Kidney capillary endothelial cell (primary cell): ENCODE measurements around the gene PHOSPHO2.
"Not testable (repeated sequence)": the region's sequence is repeated elsewhere in the genome, so short reads cannot be mapped to it uniquely, and the experiment has no call there.

Experiments used
- DNase-seq: peaks from one replicate; pipeline ENCODE4 v3.0.0-alpha.2; 2018; ENCODE audit warnings: low spot score

PHOSPHO2 gene

DNA sequence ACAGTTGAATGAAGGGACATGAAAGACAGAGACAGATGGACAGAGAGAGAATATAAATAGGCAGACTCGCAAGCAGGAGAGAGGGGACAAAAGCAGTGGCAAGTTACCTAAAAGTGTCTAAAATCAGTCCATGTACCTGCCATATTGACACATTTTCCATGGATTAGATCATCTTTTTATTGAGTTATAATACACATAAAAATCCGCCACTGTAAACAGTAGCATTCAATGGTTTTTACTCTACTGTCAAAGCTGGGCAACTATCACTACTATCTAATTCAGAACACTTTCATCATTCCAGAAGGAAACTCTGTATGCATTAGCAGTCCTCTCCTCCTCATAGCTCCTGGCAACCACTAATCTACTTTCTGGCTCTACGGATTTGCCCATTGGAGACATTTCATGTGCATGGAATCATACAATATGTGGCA, 10.1 kb upstream of the PHOSPHO2 start:
- no peak for DNase-seq

DNA sequence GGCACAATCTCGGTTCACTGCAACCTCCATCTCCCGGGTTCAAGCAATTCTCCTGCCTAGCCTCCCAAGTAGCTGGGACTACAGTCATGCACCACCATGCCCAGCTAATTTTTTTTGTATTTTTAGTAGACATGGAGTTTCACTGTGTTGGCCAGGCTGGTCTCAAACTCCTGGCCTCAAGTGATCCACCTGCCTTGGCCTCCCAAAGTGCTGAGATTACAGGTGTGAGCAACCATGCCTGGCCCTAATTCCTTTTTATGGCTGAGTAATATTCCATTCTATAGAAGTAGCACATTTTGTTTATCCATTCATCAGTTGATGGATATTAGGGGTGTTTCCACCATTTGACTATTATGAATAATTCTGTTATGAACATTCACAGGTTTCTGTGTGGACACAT, 9.6 kb upstream of the PHOSPHO2 start:
- DNase-seq: not testable (repeated sequence)

DNA sequence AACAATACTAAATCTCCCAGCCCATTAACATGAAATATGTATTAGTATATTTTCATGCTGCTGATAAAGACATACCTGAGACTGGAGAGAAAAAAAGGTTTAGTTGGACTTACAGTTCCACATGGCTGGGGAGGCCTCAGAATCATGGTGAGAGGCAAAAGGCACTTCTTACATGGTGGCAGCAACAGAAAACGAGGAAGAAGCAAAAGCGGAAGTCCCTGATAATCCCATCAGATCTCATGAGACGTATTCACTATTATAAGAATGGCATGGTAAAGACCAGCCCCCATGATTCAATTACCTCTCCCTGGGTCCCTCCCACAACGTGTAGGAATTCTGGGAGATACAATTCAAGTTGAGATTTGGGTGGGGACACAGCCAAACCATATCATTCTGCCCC, 7.4 kb upstream of the PHOSPHO2 start:
- DNase-seq: not testable (repeated sequence)

DNA sequence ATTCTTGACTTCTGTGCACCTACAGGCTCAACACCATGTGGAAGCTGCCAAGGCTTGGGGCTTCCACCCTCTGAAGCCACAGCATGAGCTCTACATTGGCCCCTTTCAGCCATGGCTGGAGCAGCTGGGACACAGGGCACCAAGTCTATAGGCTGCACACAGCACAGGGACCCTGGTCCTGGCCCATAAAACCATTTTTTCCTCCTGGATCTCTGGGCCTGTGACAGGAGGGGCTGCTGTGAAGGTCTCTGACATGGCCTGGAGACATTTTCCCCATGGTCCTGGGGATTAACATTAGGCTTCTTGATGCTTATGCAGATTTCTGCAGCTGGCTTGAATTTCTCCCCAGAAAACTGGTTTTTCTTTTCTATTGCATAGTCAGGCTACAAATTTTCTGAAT, 6.3 kb upstream of the PHOSPHO2 start:
- not testable (repeated sequence) for DNase-seq

DNA sequence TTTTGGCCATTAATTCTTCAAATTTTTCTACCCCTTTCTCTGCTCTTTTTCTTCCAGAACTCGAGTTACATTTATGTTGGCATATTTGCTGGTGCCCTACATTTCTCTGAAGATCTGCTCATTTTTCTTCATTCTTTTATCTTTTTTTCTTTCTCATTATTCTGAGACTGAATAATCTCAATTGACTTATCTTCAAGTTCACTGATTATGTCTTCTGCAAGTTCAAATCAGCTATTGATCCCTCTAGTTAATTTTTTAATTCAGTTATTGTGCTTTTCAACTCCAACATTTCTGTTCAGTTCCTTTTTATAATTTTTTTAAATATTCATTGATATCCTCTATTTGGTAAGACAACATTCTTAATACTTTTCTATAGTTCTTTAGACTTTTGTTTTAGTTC, 3.3 kb upstream of the PHOSPHO2 start:
- no peak for DNase-seq

DNA sequence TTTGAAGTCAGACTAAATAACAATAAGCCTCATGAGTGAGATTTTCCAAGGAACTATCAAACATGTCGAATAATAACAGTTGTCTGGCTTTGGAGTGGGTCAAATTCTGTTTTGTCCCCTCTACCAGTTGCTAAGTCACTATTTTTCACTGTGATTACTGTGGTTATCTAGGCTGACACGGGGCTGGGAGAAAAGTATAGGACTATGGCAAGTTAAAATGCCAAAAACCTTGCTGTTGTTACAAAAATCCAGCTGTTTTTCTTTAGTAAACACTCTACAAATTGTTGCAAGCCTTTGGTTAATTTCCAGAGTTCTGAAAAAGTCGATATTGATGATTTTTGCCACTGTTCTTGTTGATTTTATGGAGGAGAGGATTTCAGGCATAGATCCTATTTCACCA, 1.6 kb upstream of the PHOSPHO2 start:
- no peak for DNase-seq

DNA sequence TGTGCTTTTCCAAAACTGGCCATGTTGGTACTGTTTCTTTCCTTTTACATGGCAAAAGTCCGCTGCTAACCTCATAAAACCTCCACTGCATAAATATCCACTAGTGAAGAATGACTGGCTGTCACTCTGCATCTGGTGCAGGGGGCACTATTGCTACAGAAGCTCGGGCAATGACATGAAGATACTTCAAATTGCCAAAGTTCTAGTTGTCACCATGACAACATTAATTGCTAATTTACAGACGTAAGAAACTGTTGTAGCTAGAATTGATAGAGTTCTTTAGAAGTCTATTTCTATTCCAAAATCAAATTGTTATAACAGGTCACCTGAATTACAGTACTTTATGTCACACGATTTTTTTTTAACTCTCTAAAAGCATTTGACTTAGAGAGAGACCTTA, 909 bp upstream of the PHOSPHO2 start:
- DNase-seq: no peak

DNA sequence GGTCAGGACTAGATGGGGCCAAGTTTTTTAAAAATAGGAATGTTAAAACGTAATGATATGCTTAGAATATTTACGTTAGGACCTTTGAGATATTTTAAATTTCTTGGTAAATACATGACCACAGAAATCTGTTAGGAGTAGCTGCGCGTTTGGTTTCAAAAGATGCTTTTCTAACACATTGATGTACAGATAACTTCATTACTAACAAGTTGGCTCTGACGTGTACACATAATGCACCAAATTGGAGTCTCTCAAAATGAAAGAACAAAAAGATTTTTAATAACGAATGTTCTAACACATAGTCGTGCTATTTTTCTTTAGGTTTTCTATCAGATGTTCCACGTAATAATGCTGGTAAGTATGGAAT, 608 bp downstream of the PHOSPHO2 start:
- DNase-seq: no peak

DNA sequence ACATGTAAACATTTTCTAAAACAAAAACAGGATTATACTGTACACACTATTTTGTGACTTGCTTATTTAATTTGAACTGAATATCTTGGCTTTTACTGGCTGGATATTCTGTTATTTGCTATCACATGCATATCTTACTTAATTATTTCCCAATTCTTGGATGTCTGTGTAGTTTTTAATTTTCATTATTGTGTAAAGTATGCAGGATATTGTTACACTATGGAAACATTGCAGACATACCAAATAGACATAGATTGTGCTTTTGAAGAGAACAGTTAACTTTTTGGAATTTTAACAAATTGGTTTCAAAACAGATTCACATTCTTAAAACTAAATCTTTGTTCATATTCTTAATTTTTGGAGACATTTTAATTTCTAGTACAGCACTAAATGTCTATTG, 2.1 kb downstream of the PHOSPHO2 start:
- no peak for DNase-seq

DNA sequence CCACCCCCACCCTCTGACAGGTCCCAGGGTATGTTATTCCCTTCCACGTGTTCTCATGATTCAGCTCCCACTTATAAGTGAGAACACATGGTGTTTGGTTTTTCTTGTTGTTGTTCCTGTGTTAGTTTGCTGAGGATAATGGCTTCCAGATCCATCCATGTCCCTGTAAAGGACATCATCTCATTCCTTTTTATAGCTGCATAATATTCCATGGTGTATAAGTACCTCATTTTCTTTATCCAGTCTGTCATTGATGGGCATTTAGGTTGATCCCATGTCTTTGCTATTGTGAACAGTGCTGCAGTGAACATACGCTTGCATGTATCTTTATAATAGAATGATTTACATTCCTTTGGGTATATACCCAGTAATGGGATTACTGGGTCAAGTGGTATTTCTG, 4.9 kb downstream of the PHOSPHO2 start:
- not testable (repeated sequence) for DNase-seq

DNA sequence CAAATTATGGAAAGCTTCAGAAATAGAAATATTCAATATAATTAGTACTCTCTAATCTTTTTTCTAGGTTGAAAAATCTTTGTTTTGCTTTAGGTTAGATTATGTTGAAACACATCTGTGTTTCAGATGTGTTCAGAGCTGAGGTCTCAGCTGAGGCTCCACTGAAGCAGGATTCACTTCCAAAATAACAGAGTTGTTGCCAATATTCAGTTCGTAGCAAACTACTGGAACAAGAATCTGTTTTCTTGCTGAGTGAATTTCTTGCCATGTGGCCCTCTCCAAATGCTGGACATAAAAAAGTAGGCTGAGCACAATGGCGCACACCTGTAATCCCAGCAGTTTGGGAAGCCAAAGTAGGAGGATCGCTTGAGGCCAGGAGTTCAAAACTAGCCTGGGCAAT, 8.7 kb downstream of the PHOSPHO2 start:
- DNase-seq: no peak

DNA sequence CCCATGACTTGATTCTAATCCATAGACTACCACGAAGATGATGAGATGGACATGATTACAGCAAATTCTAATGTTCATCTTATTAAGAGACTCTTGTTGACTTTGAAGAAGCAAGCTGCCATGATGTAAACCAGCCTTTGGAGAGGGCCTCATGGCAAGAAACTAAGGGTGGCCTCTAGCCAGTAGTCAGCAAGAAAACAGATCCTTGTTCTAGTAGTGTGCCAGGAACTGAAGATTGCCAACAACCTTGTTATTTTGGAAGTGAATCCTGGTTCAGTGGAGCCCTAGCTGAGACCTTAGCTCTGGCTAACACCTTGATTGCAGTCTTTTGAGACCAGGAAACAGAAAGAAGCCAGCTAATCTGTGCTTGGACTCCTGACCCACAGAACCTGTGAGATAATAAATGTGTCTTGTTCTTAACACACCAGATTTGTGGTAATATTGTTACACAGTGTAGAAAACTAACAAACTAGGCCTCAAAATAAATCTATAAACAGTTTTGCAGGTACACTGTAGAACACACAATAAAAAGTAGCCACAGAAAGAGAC, 10.0 kb downstream of the PHOSPHO2 start:
- no peak for DNase-seq

DNA sequence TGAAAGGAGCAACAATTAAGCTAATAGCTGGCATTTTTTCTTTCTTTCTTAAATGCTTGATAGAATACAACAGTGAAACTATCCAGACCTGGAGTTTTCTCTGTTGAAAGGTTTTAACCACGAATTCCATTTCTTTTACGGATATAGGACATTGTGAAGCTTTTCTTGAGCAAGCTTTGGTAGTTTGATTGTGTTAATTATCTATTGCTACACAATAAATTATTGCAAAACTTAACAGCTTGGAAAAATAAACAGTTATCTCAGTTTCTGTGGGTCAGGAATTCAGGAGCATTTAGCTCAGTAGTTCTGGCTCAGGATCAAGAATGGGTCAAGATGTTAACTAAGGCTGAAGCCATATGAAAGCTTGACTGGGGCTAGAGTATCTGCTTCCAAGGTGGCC, 11.7 kb downstream of the PHOSPHO2 start:
- no peak for DNase-seq

DNA sequence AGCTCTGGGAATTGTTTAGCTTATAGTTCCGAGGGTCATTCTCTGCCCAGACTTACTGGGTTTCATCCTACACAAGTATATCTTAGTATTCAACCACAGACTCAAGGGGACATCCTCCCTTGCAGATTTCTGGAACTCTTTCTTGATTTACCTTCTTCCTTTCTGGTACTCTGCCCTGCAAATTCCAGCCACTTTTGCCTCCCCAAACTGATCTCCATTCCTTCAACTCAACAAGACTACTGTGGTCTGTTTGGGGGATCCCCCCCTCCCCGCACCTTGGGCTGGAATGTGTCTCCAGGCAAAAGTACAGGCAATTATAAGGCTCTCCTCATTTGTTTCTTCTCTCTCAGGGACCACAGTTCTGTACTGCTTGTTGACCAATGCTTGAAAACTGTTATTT, 13.4 kb downstream of the PHOSPHO2 start:
- DNase-seq: no peak

DNA sequence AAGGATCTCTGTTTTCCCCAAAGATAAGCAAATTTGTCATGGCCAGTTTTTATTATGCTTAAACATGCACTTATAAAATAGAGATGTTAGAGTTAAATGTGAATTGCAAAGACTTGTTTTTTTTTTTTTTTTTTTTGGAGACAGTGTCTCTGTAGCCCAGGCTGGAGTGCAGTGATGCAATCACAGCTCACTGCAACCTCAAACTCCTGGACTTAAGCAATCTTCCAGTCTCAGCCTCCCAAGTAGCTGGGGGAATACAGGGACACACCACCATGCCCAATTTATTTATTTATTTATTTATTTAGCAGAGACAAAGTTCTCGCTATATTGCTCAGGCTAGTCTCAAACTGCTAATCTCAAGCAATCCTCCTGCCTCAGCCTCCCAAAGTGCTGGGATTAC, 15.1 kb downstream of the PHOSPHO2 start:
- no peak for DNase-seq

DNA sequence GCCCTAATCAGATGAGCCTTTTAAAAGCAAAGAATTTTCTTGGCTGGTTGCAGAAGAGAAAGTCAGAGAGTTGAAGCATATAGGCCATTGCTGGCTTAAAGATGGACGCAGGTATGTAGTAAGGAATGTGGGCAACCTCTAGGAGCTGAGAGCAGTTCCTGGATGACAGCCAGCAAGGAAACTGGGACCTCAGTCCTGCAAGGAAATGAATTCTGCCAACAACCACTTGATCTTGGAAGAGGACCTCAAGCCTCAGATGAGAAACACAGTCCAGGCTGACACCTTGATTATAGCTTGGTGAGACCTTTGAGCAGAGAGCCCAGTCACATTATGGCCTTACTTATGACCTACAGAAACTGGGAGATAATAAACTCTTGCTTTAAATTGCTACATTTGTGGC, 15.7 kb downstream of the PHOSPHO2 start:
- DNase-seq: no peak

DNA sequence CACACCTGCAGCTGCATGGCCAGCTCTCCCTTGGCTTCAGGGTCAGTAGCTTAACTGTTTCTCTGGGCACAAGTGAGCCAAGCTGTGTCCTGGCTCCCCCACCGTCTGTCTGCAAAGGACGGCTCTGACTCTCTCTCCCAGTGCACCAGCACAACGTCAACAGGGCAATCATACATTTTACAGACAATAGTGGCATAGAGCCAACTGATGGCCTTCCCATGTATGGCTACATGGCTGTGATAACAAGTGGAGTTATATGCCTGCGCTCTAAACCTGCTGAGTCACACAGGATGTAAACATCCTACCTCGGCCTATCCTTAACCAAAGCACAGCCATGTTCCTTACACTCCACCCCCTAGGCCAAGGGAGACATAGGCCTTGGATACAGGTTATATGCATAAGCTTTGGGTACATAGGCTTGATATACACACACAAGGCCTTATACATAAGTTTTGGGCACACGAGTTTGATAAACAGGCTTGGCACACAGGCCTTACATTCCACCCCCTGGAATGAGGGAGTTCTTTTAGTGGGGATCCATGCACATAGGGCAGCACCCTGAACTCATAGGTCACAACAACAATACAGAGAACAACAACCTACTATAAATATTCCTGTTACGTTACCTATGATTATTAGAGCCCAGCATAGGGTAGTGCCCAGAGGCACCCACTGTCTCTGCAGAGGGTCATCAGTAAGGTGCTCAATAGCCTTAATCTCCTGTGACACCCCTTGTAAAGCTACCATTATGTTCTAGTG, 17.7 kb downstream of the PHOSPHO2 start:
- DNase-seq: peak; percentile 60

DNA sequence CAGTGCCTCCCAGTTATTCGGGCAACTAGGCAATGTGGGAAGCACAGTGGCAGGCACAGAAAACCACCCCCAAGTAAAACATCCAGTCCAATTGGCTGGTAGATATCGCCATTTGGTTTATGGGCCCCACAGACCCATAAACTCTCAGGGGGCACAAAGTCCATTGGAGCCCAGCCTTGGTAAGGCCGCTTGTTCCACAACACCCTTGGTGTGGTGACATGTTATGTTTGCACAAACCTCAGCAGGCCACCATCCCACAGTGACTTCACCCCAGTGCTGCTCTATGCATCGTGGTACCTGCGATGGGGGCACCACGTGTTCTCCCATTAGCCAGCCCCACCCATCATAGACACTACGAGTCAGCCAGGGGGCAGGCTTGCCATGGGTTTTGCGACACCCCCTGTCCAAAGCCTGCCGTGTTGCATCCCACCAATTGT, 18.5 kb downstream of the PHOSPHO2 start:
- no peak for DNase-seq

DNA sequence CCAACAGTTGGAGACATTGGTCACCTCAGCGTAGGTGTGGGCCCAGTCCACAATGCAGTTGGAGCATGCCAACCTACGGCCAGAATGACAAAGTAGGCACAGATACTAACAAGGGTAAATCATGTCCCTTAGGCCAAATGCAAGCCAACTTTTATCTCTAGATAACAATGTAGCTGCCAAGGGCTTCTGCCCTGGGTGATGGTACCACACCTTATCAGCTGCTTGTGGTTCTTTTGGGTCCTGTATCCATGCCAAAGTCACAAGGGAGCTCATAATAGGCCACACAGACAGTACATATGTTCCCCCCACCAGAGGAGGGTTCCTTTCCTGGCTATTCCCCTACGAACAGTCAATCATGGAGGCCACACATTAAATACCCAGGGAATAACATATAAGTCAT, 19.1 kb downstream of the PHOSPHO2 start:
- DNase-seq: no peak

DNA sequence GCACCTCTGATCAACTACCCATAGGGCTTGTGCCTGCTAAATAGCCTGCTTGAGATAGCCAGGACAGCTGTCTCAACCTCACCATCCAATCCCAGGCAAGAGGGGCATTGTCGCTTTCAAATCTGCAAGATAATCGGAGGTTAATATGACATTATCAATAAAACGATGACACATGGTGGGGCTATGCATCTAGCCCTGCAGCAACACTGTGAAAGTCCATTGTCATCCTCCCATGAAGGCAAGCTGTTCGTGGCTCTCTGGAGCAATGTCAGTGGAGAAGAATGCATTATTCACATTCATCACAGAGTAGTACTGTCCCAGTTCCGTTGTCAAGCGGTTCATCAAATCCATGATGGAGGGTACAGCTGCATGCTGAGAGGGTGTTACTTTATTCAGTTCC, 20.4 kb downstream of the PHOSPHO2 start:
- no peak for DNase-seq

DNA sequence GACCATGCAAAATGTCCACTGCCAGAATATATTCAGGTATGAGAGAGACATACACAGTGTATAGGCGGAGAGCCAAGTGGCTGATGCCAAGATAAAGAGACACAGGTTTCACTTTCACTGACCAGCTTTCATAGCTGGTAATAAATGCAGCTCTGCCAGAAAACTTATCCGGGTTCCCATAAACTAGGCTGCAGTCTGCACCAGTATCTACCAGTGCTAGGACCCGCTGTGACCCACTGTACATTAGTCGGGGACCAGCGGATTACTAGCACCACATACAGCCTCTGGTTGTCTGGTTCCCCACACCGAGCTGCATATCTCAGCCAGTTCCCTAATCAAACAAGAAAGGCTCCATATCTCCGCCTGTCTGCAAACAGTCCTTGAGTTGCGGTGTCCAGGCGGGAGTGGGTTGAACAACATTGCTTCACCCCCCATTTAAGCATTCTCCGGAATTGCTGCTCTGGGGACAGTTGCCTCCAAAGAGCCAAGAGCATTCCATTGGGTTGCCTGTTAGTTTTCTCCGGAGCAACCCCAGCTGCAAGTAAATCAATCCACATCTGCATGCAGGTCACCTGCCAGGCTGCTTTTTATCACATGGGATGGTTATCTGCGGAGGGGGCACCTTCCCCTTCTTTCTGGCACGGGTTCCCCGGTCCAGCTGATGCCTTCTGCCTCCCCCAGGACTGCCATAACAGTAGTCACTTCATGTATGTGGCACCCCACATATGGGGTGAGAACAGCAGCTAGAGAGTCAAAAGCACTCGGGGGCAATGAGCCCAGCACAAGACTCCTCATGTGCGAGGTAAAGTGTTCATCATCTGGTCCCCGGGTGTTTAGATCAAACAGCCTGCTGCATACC, 21.3 kb downstream of the PHOSPHO2 start:
- no peak for DNase-seq

DNA sequence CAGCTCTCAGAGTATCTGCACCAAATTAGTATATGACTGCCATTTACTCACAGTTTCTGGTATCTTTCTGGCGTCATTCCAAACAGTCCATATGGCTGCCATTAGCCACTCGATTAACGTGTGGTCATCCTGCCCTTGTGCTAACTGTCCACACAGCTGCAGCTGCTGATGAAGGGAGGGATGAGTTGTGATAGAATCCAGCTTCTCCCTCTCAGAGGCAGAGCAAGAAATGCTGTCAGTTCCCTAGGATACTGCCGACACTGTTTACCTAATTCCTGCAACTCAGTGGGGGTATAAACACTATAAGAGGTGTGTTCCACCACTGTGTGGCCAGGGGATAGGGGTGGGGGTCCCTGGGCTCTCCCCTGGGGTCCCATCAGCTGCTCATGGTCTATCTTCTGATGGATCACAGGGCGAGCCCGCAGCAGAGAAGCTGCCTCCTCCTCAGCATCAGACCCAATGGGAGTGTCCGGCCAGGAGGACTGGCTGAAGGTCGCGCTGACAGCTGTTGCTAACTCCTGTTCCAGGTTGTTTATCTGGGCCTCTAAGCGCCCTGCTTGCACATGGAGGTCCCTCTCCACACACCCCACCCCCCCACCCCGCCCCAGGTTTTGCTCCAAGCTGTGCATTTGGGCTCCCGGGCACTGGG, 22.1 kb downstream of the PHOSPHO2 start:
- no peak for DNase-seq
